ENCODE data around the gene NHLH1.

Gene NHLH1

GRCh38 chr1:160413716-160414115, 46.8 kb downstream of the NHLH1 start:
- DNase-seq = no peak

- no peak for DNase-seq
Measured at GRCh38 chr1:160414881-160415280, 48.0 kb downstream of the NHLH1 start.

GRCh38 chr1:160415696-160416290, 48.9 kb downstream of the NHLH1 start:
- DNase-seq = no peak

- DNase-seq = no peak
Measured at GRCh38 chr1:160416369-160416768, 49.5 kb downstream of the NHLH1 start.

- DNase-seq = no peak
Measured at GRCh38 chr1:160418483-160418882, 51.6 kb downstream of the NHLH1 start.

- DNase-seq = no peak
Measured at GRCh38 chr1:160419150-160419837, 52.4 kb downstream of the NHLH1 start.

- no peak for DNase-seq
Measured at GRCh38 chr1:160419838-160420169, 52.9 kb downstream of the NHLH1 start.

- DNase-seq = no peak
Measured at GRCh38 chr1:160420881-160421842, 54.3 kb downstream of the NHLH1 start.

GRCh38 chr1:160421881-160422280, 55.0 kb downstream of the NHLH1 start:
- DNase-seq = no peak

All from NCI-H446 treated with DMSO at 0.1 percent for 48 hours (cell line).